Stimulated activated CD8-positive, alpha-beta memory T cell treated with anti-CD3 and anti-CD28 coated beads, Interleukin-15, amount 100 ng/mL, for 4 hours (primary cell): ENCODE measurements around the gene KLF2.

ENCODE experiments used
- DNase-seq, 2 donors: peaks; one replicate each; pipeline ENCODE4 v3.0.0-alpha.2; 2020; ENCODE audit warnings: low read depth in 2 of 2

KLF2 gene

GRCh38 chr19:16376241-16376640 lies 51.6 kb downstream of the KLF2 start:
- DNase-seq: no peak

GRCh38 chr19:16376649-16377048 lies 52.0 kb downstream of the KLF2 start:
- DNase-seq: no peak

- no peak for DNase-seq
These were observed 52.9 kb downstream of the KLF2 start for GRCh38 chr19:16377521-16377920.
